ENCODE measurements around the gene ERG28.

The ERG28 gene

GRCh38 chr14:75640876-75641275 lies 19.8 kb downstream of the ERG28 start:
- TF ChIP-seq POLR2AphosphoS5 (IDR thresholded peaks at IDR 0.05; ENCODE audit: low read depth) (no peak), CTCF (IDR thresholded peaks at IDR 0.05; ENCODE audit: insufficient read depth, low read length) (no peak), GABPA (IDR thresholded peaks at IDR 0.05; ENCODE audit: low read depth) (no peak), SPI1 (IDR thresholded peaks at IDR 0.05; ENCODE audit: borderline replicate concordance, low read depth) (no peak)
- TF ChIP-seq, protein P1, sequence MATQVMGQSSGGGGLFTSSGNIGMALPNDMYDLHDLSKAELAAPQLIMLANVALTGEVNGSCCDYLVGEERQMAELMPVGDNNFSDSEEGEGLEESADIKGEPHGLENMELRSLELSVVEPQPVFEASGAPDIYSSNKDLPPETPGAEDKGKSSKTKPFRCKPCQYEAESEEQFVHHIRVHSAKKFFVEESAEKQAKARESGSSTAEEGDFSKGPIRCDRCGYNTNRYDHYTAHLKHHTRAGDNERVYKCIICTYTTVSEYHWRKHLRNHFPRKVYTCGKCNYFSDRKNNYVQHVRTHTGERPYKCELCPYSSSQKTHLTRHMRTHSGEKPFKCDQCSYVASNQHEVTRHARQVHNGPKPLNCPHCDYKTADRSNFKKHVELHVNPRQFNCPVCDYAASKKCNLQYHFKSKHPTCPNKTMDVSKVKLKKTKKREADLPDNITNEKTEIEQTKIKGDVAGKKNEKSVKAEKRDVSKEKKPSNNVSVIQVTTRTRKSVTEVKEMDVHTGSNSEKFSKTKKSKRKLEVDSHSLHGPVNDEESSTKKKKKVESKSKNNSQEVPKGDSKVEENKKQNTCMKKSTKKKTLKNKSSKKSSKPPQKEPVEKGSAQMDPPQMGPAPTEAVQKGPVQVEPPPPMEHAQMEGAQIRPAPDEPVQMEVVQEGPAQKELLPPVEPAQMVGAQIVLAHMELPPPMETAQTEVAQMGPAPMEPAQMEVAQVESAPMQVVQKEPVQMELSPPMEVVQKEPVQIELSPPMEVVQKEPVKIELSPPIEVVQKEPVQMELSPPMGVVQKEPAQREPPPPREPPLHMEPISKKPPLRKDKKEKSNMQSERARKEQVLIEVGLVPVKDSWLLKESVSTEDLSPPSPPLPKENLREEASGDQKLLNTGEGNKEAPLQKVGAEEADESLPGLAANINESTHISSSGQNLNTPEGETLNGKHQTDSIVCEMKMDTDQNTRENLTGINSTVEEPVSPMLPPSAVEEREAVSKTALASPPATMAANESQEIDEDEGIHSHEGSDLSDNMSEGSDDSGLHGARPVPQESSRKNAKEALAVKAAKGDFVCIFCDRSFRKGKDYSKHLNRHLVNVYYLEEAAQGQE (IDR thresholded peaks at IDR 0.05; ENCODE audit: insufficient replicate concordance, low read depth) = no peak
- H3K4me3 ChIP-seq (replicated peaks; ENCODE audit: insufficient read depth, low read length) = no peak overlapping the region
- DNase-seq (ENCODE audit: low read depth in 1 of 2, low spot score in 1 of 2) = no peak

DNA sequence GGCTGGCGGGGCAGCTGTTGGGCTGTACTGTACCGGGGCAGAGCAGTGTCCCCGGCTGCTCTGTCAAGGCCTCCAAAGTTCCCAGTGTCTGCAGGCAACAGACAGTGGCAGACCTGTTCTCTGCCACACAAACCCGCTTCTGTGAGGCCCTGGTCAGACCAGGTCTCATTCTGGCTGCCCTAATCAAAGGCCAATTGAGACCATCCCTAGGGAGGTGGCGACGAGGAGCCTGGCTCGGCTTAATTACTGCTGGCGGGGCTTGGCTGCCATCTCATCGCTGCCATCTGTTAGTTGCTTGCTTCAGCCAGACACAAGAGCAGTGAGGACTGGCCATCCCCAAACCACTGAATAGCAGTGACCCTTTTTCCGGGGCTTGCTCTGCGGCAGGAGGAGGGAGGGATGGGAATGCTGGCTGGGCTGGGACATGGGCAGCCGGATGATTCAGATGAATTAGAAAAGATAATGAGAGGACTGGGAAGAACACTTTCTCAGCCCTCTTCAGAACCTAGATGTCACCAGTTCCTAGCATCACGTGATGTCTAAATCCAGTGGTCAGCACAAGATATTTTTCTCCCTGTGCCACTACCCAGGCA lies 24.5 kb downstream of the ERG28 start:
- TF ChIP-seq, protein P1 (IDR thresholded peaks at IDR 0.05; ENCODE audit: insufficient replicate concordance, low read depth) = no peak
- TF ChIP-seq GABPA (IDR thresholded peaks at IDR 0.05; ENCODE audit: low read depth) (no peak), CTCF (IDR thresholded peaks at IDR 0.05; ENCODE audit: insufficient read depth, low read length) (no peak), SPI1 (IDR thresholded peaks at IDR 0.05; ENCODE audit: borderline replicate concordance, low read depth) (no peak), POLR2AphosphoS5 (IDR thresholded peaks at IDR 0.05; ENCODE audit: low read depth) (no peak)
- no peaks in the 10 kb centered on the region for H3K27me3 ChIP-seq (ENCODE audit: insufficient read depth, poor library complexity, severe bottlenecking)
- no peak overlapping the region for H3K27ac ChIP-seq (replicated peaks)
- DNase-seq (ENCODE audit: low read depth in 1 of 2, low spot score in 1 of 2) = no peak
- no peak overlapping the region for H3K4me3 ChIP-seq (replicated peaks; ENCODE audit: insufficient read depth, low read length)

More at GRCh38 chr14:75640876-75641275, 19.8 kb downstream of the ERG28 start:
- no peaks in the 10 kb centered on the region for H3K27me3 ChIP-seq (ENCODE audit: insufficient read depth, poor library complexity, severe bottlenecking)
- H3K27ac ChIP-seq (replicated peaks) = no peak overlapping the region

- TF ChIP-seq SPI1 (IDR thresholded peaks at IDR 0.05; ENCODE audit: borderline replicate concordance, low read depth) = no peak
- TF ChIP-seq POLR2AphosphoS5 (IDR thresholded peaks at IDR 0.05; ENCODE audit: low read depth) = no peak
- no peak for TF ChIP-seq GABPA (IDR thresholded peaks at IDR 0.05; ENCODE audit: low read depth)
- no peak for TF ChIP-seq CTCF (IDR thresholded peaks at IDR 0.05; ENCODE audit: insufficient read depth, low read length)
- TF ChIP-seq, protein P1 (IDR thresholded peaks at IDR 0.05; ENCODE audit: insufficient replicate concordance, low read depth) = no peak
- Histone ChIP-seq H3K27me3 (ENCODE audit: insufficient read depth, poor library complexity, severe bottlenecking) (no peaks in the 10 kb centered on the region), H3K27ac (replicated peaks) (no peak overlapping the region), H3K4me3 (replicated peaks; ENCODE audit: insufficient read depth, low read length) (no peak overlapping the region)
- DNase-seq (ENCODE audit: low read depth in 1 of 2, low spot score in 1 of 2) = no peak
Observed at GRCh38 chr14:75634848-75635247, 25.8 kb downstream of the ERG28 start.

Data from HL-60 (cell line).